ENCODE data around the gene AMN1.
"Not testable (repeated sequence)": the region's sequence is repeated elsewhere in the genome, so short reads cannot be mapped to it uniquely, and the experiment has no call there.

The AMN1 gene

DNA sequence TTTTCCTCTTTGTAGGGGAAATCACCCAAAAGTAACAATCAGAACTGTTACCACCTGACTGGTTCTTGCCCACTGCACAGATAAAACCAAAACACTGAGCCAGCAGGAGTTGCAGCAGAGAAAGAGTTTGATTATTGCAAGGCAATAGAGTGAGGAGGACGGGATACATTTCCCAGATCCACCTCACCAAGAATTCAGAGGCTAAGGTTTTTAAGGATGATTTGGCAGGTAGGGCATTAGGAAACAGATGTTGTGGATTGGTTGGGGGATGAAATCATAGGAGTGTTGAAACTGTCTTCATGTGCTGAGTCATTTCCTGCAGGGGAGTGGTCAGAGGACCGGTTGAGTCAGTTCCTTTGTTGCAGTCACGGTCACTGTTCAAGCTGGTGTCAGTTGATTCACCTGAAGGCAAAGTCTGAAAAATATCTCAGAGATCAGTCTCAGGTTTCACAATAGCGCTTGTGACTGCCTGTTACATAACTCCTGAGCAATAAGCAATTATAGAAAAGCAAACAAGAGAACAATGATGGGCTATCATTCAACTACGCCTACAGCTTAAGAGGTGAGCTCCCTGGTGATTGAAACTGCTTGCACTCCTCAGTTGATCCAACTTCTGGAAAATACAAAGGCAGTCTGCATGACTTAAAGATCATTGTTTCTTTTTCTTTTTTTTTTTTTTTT, 20.3 kb upstream of the AMN1 start:
- Histone ChIP-seq H3K4me1 (ENCODE audit: low read depth, poor library complexity, severe bottlenecking) (peaks cover 71% of the 10 kb centered on the region), H3K27ac (peak overlapping the region; percentile 85), H3K27me3 (ENCODE audit: insufficient read depth, low read depth) (no peaks in the 10 kb centered on the region), H3K36me3 (ENCODE audit: insufficient read depth) (no peaks in the 10 kb centered on the region), H4K20me1 (ENCODE audit: insufficient read depth) (no peaks in the 10 kb centered on the region), H3K79me2 (ENCODE audit: insufficient read depth, low read depth) (no peaks in the 10 kb centered on the region), H3K4me2 (peak overlapping the region; percentile 55), H2AFZ (ENCODE audit: low read depth) (peak overlapping the region; percentile 47), H3K9ac (peak overlapping the region; percentile 21; the same call in 1 of the 2 replicates), H3K4me3 (IDR thresholded peaks at IDR 0.05; ENCODE audit: insufficient read depth, low read depth, low read length) (no peak overlapping the region)
- TF ChIP-seq, protein P1, sequence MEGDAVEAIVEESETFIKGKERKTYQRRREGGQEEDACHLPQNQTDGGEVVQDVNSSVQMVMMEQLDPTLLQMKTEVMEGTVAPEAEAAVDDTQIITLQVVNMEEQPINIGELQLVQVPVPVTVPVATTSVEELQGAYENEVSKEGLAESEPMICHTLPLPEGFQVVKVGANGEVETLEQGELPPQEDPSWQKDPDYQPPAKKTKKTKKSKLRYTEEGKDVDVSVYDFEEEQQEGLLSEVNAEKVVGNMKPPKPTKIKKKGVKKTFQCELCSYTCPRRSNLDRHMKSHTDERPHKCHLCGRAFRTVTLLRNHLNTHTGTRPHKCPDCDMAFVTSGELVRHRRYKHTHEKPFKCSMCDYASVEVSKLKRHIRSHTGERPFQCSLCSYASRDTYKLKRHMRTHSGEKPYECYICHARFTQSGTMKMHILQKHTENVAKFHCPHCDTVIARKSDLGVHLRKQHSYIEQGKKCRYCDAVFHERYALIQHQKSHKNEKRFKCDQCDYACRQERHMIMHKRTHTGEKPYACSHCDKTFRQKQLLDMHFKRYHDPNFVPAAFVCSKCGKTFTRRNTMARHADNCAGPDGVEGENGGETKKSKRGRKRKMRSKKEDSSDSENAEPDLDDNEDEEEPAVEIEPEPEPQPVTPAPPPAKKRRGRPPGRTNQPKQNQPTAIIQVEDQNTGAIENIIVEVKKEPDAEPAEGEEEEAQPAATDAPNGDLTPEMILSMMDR (conservative IDR thresholded peaks at IDR 0.05; ENCODE audit: low read depth, low read length) = no peak

DNA sequence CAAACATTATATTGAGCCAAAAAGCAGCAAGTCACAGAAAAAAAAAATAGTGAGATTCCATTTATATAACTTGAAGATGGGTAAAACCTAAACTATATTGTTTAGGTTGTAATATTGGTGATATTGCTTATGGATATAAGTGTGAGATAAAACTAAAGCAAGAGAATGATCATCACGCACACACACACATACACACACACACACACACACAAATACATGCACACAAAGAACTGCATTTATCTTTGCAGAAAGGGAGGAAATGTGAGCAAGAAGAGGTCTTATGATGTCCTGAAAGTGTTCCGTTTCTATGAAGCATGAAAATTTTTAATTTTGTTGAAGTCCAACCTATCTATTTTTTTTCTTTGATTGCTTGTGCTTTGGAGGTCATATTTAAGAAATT, 16.4 kb upstream of the AMN1 start:
- H3K9ac ChIP-seq = no peak overlapping the region
- H3K4me3 ChIP-seq (IDR thresholded peaks at IDR 0.05; ENCODE audit: insufficient read depth, low read depth, low read length) = no peak overlapping the region
- no peak overlapping the region for H2AFZ ChIP-seq (ENCODE audit: low read depth)
- no peaks in the 10 kb centered on the region for H3K79me2 ChIP-seq (ENCODE audit: insufficient read depth, low read depth)
- no peaks in the 10 kb centered on the region for H4K20me1 ChIP-seq (ENCODE audit: insufficient read depth)
- TF ChIP-seq, protein P1 (conservative IDR thresholded peaks at IDR 0.05; ENCODE audit: low read depth, low read length) = no peak
- no peak overlapping the region for H3K4me2 ChIP-seq
- peaks cover 46% of the 10 kb centered on the region for H3K4me1 ChIP-seq (ENCODE audit: low read depth, poor library complexity, severe bottlenecking)
- H3K36me3 ChIP-seq (ENCODE audit: insufficient read depth) = no peaks in the 10 kb centered on the region
- no peaks in the 10 kb centered on the region for H3K27me3 ChIP-seq (ENCODE audit: insufficient read depth, low read depth)
- H3K27ac ChIP-seq = no peak overlapping the region

DNA sequence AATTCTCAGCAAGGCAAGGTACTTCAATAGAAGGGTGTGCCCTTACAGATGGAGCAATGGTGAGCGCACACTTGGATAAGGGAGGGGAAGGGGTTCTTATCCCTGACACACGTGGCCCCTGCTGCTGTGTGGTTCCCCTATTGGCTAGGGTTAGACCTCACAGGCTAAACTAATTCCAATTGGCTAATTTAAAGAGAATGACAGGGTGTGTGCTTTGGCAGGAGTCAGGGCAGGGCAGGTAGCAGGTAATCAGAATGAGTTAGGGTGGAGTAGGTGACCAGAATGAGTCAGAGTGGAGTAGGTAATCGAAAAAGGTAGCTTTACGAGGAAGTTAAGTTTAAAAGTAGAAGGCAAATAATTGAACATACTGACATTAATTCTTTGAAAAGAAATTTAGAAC, 15.5 kb upstream of the AMN1 start:
- H2AFZ ChIP-seq (ENCODE audit: low read depth); H3K27me3 ChIP-seq (ENCODE audit: insufficient read depth, low read depth); H3K27ac ChIP-seq; H3K4me2 ChIP-seq; H4K20me1 ChIP-seq (ENCODE audit: insufficient read depth); H3K79me2 ChIP-seq (ENCODE audit: insufficient read depth, low read depth); H3K36me3 ChIP-seq (ENCODE audit: insufficient read depth); H3K9ac ChIP-seq; H3K4me3 ChIP-seq (IDR thresholded peaks at IDR 0.05; ENCODE audit: insufficient read depth, low read depth, low read length): not testable (repeated sequence)
- peaks cover 40% of the 10 kb centered on the region for H3K4me1 ChIP-seq (ENCODE audit: low read depth, poor library complexity, severe bottlenecking)

DNA sequence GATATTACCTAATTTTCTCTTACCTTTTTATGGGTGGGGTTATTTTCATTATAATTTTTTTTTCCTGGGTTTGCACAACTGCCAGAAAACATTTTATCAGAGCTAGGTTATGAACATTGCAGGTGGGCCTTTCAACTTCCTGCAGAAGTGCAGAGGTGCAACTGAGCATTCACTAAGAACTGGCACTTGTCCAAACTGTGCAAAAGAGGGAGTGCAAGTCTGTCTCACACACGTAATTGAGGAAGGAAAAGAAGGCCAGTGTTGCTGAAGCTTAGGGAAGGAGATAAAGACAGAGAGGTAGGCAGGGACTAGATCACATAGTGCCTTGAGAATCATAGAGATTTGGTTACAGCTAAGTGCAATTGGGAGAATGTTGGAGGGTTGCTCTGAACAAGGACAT, 14.1 kb upstream of the AMN1 start:
- Histone ChIP-seq H3K79me2 (ENCODE audit: insufficient read depth, low read depth) (no peaks in the 10 kb centered on the region), H3K4me1 (ENCODE audit: low read depth, poor library complexity, severe bottlenecking) (peaks cover 27% of the 10 kb centered on the region), H3K27ac (no peak overlapping the region), H3K4me3 (IDR thresholded peaks at IDR 0.05; ENCODE audit: insufficient read depth, low read depth, low read length) (no peak overlapping the region), H3K9ac (no peak overlapping the region), H4K20me1 (ENCODE audit: insufficient read depth) (no peaks in the 10 kb centered on the region), H3K36me3 (ENCODE audit: insufficient read depth) (no peaks in the 10 kb centered on the region), H3K4me2 (no peak overlapping the region), H2AFZ (ENCODE audit: low read depth) (no peak overlapping the region), H3K27me3 (ENCODE audit: insufficient read depth, low read depth) (no peaks in the 10 kb centered on the region)
- TF ChIP-seq, protein P1 (conservative IDR thresholded peaks at IDR 0.05; ENCODE audit: low read depth, low read length) = no peak

DNA sequence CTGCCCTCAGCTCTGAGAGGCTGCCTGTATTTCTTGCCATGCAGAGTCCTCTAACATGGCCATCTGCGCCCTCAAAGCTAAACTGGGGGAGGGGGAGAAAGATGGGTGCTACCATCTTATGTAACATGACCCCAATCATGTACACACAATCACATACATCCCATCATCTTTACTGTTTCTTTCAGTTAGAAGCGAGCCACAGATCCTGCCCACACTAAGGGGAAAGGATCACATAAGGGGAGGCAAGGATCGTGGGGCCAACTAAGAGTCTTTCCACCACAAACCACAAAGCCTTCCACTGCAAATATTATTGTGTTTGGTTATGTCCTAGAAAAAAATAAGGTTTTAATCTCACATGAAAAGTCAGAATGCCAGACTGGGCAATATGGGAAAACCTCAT, 11.8 kb upstream of the AMN1 start:
- Histone ChIP-seq H3K4me3 (IDR thresholded peaks at IDR 0.05; ENCODE audit: insufficient read depth, low read depth, low read length) (no peak overlapping the region), H3K27ac (no peak overlapping the region), H2AFZ (ENCODE audit: low read depth) (no peak overlapping the region), H3K36me3 (ENCODE audit: insufficient read depth) (no peaks in the 10 kb centered on the region), H3K27me3 (ENCODE audit: insufficient read depth, low read depth) (no peaks in the 10 kb centered on the region), H3K4me2 (no peak overlapping the region), H4K20me1 (ENCODE audit: insufficient read depth) (no peaks in the 10 kb centered on the region), H3K79me2 (ENCODE audit: insufficient read depth, low read depth) (no peaks in the 10 kb centered on the region), H3K9ac (no peak overlapping the region), H3K4me1 (ENCODE audit: low read depth, poor library complexity, severe bottlenecking) (peaks cover 20% of the 10 kb centered on the region)
- TF ChIP-seq, protein P1 (conservative IDR thresholded peaks at IDR 0.05; ENCODE audit: low read depth, low read length) = no peak

All from KMS-11 (cell line).